ENCODE data around the gene RAB31. TPM values are rescaled to one million over a fixed set of nuclear protein-coding genes. Genes with fewer than 3 reads are reported as not detected.

Gene RAB31
- total and polyA plus RNA-seq, 8 donors, result 1.4 to 28.2 (median 4.5) TPM

- 83 to 88% methylated on average over 2 of the region's 2 CpGs for WGBS, 2 donors
Observed at GRCh38 chr18:9696112-9696511, 12.0 kb upstream of the RAB31 start.

DNA sequence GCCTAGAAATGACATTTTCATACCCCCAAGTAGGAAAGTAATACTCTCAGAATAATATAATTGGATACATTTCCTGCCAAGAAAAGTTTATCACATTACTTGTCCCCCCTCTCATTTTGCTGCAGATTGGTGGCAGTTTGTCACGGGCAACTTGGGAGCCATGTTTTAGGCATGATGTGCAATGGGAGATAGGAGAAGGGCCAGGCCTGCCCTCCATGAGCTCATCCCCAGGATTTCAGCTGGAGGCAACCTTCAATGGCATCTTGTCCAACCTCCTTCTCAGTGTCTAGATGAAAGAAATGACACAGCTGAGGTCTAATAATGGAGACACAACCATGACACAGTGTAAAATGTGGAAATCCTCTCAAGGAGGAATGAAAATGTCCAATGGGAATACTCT lies 11.4 kb upstream of the RAB31 start:
- no peak for FAIRE-seq
- Histone ChIP-seq H3K27ac (no peak overlapping the region), H3K36me3 (no peaks in the 10 kb centered on the region), H3K4me3 (no peak overlapping the region), H3K9me3 (no peaks in the 10 kb centered on the region), H3K4me1 (no peaks in the 10 kb centered on the region), H3K27me3 (no peaks in the 10 kb centered on the region)
- DNase-seq, result no peak
- ATAC-seq, result no peak
- intact Hi-C loops (cut with DNase I), result no loop called here
- 83 to 89% methylated on average over 1 of the region's 1 CpG for WGBS, 2 donors
- TF ChIP-seq, protein P1, sequence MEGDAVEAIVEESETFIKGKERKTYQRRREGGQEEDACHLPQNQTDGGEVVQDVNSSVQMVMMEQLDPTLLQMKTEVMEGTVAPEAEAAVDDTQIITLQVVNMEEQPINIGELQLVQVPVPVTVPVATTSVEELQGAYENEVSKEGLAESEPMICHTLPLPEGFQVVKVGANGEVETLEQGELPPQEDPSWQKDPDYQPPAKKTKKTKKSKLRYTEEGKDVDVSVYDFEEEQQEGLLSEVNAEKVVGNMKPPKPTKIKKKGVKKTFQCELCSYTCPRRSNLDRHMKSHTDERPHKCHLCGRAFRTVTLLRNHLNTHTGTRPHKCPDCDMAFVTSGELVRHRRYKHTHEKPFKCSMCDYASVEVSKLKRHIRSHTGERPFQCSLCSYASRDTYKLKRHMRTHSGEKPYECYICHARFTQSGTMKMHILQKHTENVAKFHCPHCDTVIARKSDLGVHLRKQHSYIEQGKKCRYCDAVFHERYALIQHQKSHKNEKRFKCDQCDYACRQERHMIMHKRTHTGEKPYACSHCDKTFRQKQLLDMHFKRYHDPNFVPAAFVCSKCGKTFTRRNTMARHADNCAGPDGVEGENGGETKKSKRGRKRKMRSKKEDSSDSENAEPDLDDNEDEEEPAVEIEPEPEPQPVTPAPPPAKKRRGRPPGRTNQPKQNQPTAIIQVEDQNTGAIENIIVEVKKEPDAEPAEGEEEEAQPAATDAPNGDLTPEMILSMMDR (IDR thresholded peaks at IDR 0.05), result no peak

More at GRCh38 chr18:9696112-9696511, 12.0 kb upstream of the RAB31 start:
- intact Hi-C loops (cut with DNase I), result no loop called here
- H3K27me3 ChIP-seq, result no peaks in the 10 kb centered on the region
- TF ChIP-seq, protein P1 (IDR thresholded peaks at IDR 0.05), result no peak
- no peaks in the 10 kb centered on the region for H3K9me3 ChIP-seq
- H3K27ac ChIP-seq, result no peak overlapping the region
- no peaks in the 10 kb centered on the region for H3K36me3 ChIP-seq
- H3K4me1 ChIP-seq, result no peaks in the 10 kb centered on the region
- DNase-seq (no peak), FAIRE-seq (no peak), ATAC-seq (no peak)
- H3K4me3 ChIP-seq, result no peak overlapping the region

GRCh38 chr18:9697121-9697520 lies 11.0 kb upstream of the RAB31 start:
- H3K4me3 ChIP-seq, result no peak overlapping the region
- intact Hi-C loops (cut with DNase I), result no loop called here
- no peaks in the 10 kb centered on the region for H3K4me1 ChIP-seq

DNA sequence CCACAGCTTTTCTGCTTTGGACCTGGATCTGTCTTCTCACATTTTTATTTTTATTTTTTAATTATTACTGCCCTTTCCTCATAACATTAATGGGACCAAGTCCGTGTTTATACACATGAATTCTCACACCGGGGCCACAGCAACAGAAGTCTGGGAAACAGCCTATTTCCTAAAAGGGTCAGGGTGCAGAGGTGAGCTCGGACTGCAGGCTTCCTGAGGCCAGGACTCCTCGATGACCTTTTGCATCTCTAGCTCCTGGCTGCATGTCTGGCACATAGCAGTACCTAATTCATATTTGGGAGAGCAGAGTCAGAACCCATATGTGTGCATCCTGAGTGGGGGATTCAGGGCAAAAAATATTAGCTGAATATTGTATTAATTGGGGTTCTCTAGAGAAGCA lies 9.6 kb upstream of the RAB31 start:
- no peak for FAIRE-seq
- H3K9me3 ChIP-seq, result no peaks in the 10 kb centered on the region
- H3K36me3 ChIP-seq, result no peaks in the 10 kb centered on the region
- H3K4me1 ChIP-seq, result no peaks in the 10 kb centered on the region
- no peak for DNase-seq
- 82 to 86% methylated on average over 4 of the region's 4 CpGs for WGBS, 2 donors
- ATAC-seq, result no peak
- H3K27ac ChIP-seq, result no peak overlapping the region
- no peaks in the 10 kb centered on the region for H3K27me3 ChIP-seq
- no peak overlapping the region for H3K4me3 ChIP-seq
- intact Hi-C loops (cut with DNase I), result no loop called here
- TF ChIP-seq, protein P1 (IDR thresholded peaks at IDR 0.05), result no peak

More at GRCh38 chr18:9697121-9697520, 11.0 kb upstream of the RAB31 start:
- no peaks in the 10 kb centered on the region for H3K9me3 ChIP-seq
- H3K27me3 ChIP-seq, result no peaks in the 10 kb centered on the region
- no peak for FAIRE-seq
- no peak for DNase-seq
- TF ChIP-seq, protein P1 (IDR thresholded peaks at IDR 0.05), result no peak
- H3K27ac ChIP-seq, result no peak overlapping the region
- H3K36me3 ChIP-seq, result no peaks in the 10 kb centered on the region
- 83 to 84% methylated on average over 9 of the region's 9 CpGs for WGBS, 2 donors
- ATAC-seq, result no peak

DNA sequence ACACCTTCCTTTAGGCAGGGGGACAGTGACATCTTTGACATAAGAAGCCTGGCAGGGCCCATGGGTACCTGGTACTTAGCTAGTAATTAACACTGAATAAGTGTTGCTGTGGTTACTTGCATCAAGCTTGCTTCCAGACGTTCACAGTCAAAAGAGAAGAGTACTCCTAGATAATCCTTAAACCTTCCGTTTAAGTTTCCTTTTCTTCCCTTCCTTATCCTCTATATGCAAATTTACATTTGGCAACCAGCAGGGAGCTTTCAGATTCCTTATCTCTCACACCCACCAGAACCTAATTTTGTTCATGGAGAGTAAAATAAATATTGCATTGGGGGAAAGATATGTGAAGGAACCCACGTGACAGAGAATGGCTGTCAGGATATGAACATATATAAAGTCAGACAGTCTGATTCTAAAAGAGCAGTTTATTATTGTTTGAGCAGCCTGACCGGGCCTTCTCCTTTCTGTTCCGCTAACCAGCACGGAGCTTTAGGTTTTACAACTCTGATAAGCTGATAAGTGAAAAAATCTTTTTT lies 7.8 kb upstream of the RAB31 start:
- no peaks in the 10 kb centered on the region for H3K9me3 ChIP-seq
- FAIRE-seq, result no peak
- TF ChIP-seq, protein P1 (IDR thresholded peaks at IDR 0.05), result no peak
- 35 to 40% methylated on average over 6 of the region's 6 CpGs for WGBS, 2 donors
- no peak overlapping the region for H3K27ac ChIP-seq
- intact Hi-C loops (cut with DNase I), result loop anchor here in 1 of 3 donors (10.0 kb wide), 1 partner anchor 64 kb away; no protein-coding TSS in a partner anchor
- H3K27me3 ChIP-seq, result no peaks in the 10 kb centered on the region
- DNase-seq, result no peak
- no peaks in the 10 kb centered on the region for H3K4me1 ChIP-seq
- no peak overlapping the region for H3K4me3 ChIP-seq
- H3K36me3 ChIP-seq, result no peaks in the 10 kb centered on the region
- ATAC-seq, result no peak

Measured in pancreas (tissue), 10 donors.